ENCODE results near the gene KRTAP19-1. TPM values are rescaled to one million over a fixed set of nuclear protein-coding genes. Genes with fewer than 3 reads are reported as not detected.

KRTAP19-1 gene
- total RNA-seq, 1 experiment from 2014 or later: not detected

DNA sequence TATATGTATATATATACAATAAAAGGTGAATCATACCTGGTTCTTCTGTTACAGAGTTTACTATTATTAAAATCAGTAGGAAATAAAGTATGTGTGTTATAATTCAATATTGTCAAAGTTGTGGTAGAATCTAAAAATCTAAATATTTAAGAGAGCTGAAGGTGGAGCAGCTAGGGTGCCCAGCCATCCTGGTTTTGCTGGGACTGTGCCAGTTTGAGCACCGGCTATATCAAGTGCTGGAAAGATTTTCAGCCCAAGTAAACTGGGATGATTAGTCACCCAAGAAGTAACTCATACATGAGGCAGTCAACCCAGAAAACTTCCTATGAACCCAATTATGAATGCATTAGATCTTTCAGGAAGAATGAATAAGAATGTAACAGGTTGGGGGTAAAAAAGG, 38.7 kb upstream of the KRTAP19-1 start (continued):
- TF ChIP-seq REST (IDR thresholded peaks at IDR 0.05; ENCODE audit: low read depth) (no peak), EZH2phosphoT487 (IDR thresholded peaks at IDR 0.05; ENCODE audit: borderline replicate concordance) (no peak), SP1 (IDR thresholded peaks at IDR 0.05; ENCODE audit: low read depth) (no peak), ZFX (IDR thresholded peaks at IDR 0.05) (no peak)

DNA sequence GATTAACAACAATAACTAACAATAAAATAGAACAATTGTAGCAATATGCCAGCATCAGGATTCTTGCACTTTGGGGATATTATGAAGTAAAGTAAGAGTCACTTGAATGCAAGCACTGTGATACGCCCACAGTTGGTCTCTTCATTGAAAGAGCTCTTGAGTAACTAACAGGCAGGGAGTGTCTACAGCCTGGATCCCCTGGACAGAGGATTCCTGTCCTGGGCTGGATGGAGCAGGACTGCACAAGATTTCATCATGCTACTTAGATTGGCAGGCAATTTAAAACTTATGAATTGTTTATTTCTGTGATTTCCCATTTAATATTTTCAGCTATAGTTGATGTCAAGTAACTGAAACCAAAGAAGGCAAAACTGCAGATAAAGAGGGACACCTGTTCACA, 35.5 kb upstream of the KRTAP19-1 start:
- no peaks in the 10 kb centered on the region for H3K4me1 ChIP-seq (ENCODE audit: control insufficient read depth in 1 of 2, insufficient read depth in 2 of 2, low read length in 2 of 2)
- no peak overlapping the region for H3K4me3 ChIP-seq (replicated peaks in 1 of 2; ENCODE audit: low read depth in 1 of 2, low read length in 2 of 2)
- no peak overlapping the region for H3K27ac ChIP-seq (ENCODE audit: low read depth, low read length)
- H3K36me3 ChIP-seq (ENCODE audit: control insufficient read depth in 1 of 2, insufficient read depth in 2 of 2, low read length in 2 of 2): no peaks in the 10 kb centered on the region; a peak in 1 of 4 replicates
- H3K9ac ChIP-seq (ENCODE audit: low read length): no peak overlapping the region
- no peak overlapping the region for H2AFZ ChIP-seq (ENCODE audit: low read depth, low read length, poor library complexity, severe bottlenecking)
- RAD21 ChIA-PET (ENCODE audit: low non-redundant PET in 1 of 2, low total read pairs in 2 of 2, uncharacterized antibody in 2 of 2, unreplicated experiment in 2 of 2): no interaction called here
- intact Hi-C loops (cut with micrococcal nuclease): no loop called here
- no peaks in the 10 kb centered on the region for H3K27me3 ChIP-seq (ENCODE audit: insufficient read depth, low read length)
- no peak overlapping the region for H3K4me2 ChIP-seq (ENCODE audit: low read length)
- no peaks in the 10 kb centered on the region for H3K9me2 ChIP-seq (ENCODE audit: insufficient read depth)
- no peaks in the 10 kb centered on the region for H4K20me1 ChIP-seq (ENCODE audit: insufficient read depth)
- ATAC-seq (no peak), DNase-seq (ENCODE audit: low read depth, low spot score) (no peak)
- H3K79me2 ChIP-seq (ENCODE audit: insufficient read depth, low read length): no peaks in the 10 kb centered on the region
- BruUV-seq (replicated peaks): no TSS peak
- POLR2A ChIA-PET: no interaction called here
- H3K9me3 ChIP-seq (ENCODE audit: control insufficient read depth in 1 of 2, insufficient read depth in 1 of 2, low read depth in 1 of 2, low read length in 2 of 2): peaks cover 6 to 17% of the 10 kb centered on the region in 2 experiments; a peak in 3 of 4 replicates
- CTCF ChIA-PET: no interaction called here
- no peak for TF ChIP-seq POLR2AphosphoS5 (IDR thresholded peaks at IDR 0.05; ENCODE audit: low read depth, low read length)
- TF ChIP-seq FOSL1 (IDR thresholded peaks at IDR 0.05; ENCODE audit: low read depth): no peak
- no peak for TF ChIP-seq TCF7L2 (IDR thresholded peaks at IDR 0.05; ENCODE audit: borderline replicate concordance, extremely low read depth, insufficient read depth, insufficient read length)
- TF ChIP-seq SP1 (IDR thresholded peaks at IDR 0.05; ENCODE audit: low read depth): no peak
- TF ChIP-seq ZNF274 (IDR thresholded peaks at IDR 0.05; ENCODE audit: low read depth, low read length): no peak
- no peak for TF ChIP-seq REST (IDR thresholded peaks at IDR 0.05; ENCODE audit: low read depth)
- TF ChIP-seq EZH2 (IDR thresholded peaks at IDR 0.05): no peak
- TF ChIP-seq CBX3 (IDR thresholded peaks at IDR 0.05; ENCODE audit: low read depth): no peak
- no peak for TF ChIP-seq JUND (IDR thresholded peaks at IDR 0.05)
- no peak for TF ChIP-seq YY1 (IDR thresholded peaks at IDR 0.05; ENCODE audit: extremely low read depth, insufficient replicate concordance, low read depth, low read length)
- no peak for TF ChIP-seq EZH2phosphoT487 (IDR thresholded peaks at IDR 0.05; ENCODE audit: borderline replicate concordance)
- TF ChIP-seq POLR2A (IDR thresholded peaks at IDR 0.05; ENCODE audit: borderline replicate concordance, extremely low read depth, insufficient read depth, insufficient read length): no peak
- no peak for TF ChIP-seq MAX (IDR thresholded peaks at IDR 0.05)
- TF ChIP-seq EGR1 (IDR thresholded peaks at IDR 0.05; ENCODE audit: low read depth): no peak
- TF ChIP-seq ZBTB33 (IDR thresholded peaks at IDR 0.05; ENCODE audit: extremely low read depth, insufficient replicate concordance, low read length): no peak

Measured in HCT116 (cell line).